ENCODE measurements around the gene SLC22A16.

SLC22A16 gene

DNA sequence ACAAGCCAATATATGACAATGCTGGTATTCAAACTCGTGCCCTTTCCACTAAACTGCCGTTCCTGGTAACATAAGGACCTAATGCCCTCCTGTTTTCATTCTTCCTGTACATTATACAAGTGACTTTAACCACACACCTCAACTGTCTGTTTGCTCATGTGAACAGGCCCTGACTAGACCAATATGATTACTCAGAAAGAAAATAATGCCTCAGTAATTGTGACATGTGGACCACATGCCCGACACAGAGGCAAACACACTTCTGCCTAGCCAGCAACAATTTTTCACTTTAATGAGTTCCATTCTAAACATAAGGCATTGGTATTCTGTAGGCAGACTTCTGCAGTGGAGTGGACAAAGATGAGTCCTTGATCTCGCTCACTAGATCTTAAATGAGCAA lies 30.0 kb downstream of the SLC22A16 start:
- no peak for DNase-seq

DNA sequence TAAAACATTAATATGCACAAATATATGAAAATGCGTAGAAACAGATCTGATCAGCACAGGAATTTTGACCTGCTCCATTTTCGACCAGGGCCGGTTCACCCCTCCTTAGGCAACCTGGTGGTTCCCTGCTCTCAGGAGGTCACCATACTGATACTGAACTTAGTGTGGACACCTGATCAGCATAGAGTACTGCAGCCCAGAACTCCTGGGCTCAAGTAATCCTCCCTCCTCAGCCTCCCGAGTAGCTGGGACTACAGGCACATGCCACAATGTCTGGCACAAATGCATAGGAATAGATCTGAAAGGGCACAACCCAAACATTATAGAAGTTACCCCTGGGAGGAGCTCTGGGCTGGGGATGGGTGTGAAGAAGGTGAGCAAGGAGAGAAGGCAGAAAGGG lies 36.4 kb downstream of the SLC22A16 start:
- DNase-seq: no peak

DNA sequence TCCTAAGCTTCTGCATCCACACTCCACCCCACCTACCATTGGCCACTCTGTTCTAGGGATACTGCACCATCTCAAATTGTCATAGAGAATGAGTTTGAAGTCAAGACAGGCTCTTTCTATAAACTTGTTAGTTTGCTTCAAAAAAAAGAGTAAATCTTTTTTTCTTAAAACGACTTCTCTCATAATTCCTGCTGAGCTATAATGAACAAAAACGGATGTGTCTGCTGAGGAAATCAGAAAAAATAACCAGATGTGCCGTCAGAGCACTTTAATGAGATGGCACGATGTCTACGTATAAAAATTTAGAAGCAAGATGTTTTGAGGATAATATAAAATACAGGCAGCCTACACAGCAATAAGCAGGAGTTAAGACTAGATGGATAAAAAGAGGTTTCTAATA lies 37.1 kb downstream of the SLC22A16 start:
- DNase-seq: no peak

DNA sequence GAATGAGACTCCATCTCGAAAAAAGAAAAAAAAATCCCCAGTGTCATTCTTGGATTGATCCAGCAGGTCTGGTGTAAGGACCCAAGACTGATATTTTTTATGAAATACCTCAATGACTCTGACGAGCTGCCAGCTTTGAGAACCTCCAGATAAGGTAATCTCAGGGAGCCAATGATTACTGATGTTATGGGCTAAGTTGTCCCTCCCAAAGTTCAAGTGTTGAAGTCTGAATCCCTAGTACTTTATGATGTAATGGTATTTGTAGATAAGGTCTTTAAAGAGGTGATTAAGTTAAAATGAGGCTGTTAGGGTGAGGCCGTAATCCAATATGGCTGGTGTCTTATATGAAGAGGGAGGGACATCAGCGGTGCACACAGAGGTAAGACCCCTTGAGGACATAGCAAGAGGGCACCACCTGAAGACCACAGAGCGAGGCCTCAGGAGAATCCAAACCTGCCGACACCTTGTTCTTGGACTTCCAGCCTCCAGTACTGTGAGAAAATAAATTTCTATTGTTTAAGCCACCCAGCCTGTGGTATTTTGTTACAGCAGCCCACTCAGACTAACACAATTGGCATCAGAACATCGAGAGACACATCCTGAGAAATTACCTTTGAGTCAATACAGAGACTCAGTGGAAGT lies 41.3 kb downstream of the SLC22A16 start:
- DNase-seq: no peak

DNA sequence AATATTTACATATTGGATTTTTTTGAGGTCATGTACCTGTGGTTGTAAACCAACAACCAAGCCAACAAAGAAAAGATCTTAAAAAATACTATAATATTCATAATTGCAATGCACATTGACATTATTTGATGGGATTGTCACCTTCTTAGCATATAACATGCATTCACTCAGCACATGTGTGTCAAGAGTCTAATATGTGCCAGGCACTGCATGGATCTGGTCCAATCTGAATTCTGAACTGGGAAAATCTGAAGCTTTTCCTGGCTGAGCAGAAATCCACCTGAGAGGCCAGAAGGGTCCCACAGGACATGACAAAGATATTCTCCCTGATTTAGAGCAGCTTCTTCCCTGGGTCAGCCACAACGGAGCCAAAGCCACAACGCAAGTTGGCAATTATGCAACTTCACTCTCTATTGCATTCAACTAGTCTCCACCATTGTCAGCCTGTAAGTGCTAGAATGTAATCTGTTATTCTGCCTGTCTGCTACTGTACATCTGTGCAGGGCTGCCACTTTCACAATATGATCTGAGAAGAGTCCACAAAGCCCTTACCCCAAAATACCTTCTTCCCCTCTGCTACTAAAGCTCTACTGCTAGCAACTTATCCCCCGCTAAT lies 44.0 kb downstream of the SLC22A16 start:
- no peak for DNase-seq

DNA sequence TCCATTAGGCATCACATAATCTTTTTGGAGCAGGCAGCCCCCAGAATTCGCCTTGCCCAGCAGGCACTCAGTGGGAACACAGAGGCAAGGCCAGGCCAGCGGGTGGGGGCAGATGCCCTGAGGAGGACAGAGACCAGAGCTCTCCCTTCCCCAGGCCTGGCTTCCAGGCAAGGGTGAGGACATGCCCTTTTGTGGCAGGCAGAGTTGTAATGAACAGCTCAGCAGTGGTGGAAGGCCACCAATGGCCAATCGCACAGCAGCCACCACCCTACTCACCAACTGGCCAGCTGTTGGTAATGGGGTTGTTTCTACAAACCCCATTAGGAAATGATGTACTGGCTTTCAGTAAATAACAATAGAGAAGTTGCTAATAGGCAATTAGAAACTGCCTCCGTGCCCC lies 45.7 kb downstream of the SLC22A16 start:
- no peak for DNase-seq

DNA sequence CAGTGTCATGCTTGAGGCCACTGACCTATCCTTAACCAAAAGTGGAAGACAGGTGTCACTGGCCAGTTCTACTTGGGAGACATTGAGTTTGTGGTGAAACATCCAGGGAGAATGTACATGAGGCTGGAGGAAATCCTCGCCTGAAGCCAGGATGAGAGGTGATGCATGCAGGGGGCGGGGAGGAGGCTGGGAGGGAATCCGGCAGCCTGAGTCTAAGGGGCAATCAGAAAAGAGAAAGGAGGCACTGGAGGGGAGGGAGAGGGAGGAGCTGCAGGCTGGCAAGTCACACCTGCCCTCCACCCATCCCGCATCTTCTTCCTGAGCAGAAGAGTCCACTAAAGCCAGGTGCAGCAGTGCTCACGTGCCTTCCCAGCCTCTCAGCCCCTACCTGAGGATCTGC lies 46.2 kb downstream of the SLC22A16 start:
- DNase-seq: no peak

DNA sequence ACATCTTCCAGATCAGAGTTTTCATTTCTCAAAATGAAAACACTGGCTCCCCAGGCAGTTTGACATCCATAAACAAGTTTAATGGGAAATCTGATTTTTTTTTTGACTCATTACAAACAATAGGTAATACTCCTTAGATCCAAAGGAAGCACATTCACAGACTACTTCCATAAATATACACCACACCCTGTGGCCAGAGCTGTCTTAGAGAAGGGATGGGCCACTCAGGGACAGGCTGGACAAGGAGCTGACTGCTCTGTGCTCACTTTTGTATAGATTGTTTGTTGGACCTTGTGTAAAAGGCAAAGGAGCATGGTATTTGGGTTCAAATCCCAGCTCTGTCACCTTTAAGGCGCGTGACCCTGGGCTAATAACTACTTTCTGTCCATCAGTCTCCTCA lies 48.3 kb downstream of the SLC22A16 start:
- DNase-seq: no peak

DNA sequence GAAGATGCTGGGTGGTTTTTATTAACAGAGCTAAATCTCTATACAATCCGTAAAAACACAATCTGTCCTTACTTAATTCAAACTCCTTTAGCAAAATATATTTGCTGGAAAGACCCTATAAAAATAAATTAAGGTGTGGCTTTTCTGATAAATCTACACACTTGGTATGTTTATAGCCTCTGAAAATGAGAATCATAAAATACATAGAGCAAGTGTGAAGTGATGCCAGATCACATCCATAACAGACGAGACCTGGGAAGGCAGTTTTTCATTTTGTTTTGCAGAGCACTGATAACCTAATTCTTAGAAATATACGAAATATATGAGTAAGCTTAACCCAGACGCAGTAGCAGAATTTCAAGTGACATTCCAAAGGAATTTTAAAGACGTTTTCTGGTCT lies 50.6 kb downstream of the SLC22A16 start:
- DNase-seq: no peak

DNA sequence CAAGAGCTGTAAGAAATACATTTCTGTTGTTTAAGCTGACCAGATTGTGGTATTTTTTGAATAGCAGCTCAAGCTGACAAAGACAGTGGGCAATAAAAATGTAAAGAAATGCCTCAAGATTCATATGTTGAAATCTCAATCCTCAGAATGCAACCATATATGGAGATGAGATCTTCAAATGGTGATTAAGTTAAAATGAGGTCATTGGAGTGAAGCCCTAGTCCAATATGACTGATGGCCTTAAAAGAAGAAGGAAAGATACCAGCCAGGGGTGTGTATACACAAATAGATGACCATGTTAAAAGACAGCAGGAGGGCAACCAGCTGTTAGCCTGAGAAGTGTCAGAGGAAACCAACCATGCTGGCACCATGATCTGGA lies 54.0 kb downstream of the SLC22A16 start:
- DNase-seq: no peak

DNA sequence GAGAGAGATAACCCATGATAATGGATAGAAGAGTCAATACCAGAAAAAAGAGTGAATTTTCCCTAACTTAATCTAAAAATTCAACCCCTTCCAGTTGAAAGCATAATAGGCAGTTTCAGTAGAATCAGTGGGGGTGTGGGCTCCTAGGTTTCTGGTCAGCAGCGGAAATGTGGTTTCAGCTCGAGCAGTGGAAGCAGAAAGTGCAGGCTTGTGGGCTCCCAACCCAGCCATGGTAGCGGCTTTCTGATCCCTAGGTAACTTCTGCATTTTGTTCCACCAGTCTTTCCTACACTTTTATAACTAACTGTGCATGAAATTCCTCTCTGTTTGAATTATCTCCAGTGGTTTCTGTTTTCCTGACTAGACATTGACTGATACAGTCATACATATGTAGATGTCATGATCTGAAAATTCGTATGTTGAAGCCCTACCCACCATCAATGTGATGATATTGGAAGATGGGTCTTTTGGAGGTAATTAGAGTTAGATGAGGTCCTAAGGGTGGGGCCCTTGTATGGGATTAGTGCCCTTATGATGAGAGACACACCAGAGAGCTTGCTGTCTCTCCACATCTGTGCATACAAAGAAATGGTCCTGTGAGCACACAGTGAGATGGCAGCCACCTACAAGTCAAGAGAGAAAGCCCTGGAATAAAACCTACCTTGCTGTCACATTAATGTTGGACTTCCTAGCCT lies 54.5 kb downstream of the SLC22A16 start:
- DNase-seq: no peak

DNA sequence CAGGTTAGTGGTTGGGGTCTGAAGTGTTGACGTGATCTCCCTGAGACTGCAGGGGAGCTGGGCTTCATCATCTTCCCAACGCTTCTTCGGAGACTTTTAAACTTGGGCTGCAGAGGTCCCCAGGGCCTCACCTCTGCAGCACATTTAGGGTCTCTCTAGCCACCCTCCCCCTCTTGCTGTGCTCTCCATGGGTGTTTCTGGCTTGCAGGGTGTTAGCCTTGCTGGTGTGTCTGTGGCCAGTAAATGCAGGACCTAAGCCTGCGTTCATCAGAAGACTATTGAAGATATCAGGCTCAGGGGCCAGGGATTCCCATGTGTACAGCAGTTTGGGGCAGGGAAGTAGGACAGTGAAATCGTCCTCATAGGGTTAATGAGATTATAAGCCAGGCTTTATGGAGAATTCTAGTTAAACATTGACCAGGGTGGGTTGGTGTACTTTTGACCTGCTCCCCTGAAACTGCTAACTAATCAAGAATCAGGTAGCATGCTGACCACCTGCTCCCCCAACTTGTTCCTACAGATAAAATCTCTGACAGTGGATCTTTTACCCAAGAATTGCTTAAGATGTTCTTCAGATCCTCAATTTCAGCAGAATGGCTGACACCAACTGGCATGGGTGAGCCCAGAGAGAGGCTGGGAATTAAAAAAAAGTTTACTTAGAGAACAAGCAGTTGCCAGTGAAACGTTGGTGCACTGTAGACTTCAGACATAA lies 57.2 kb downstream of the SLC22A16 start:
- DNase-seq: no peak

DNA sequence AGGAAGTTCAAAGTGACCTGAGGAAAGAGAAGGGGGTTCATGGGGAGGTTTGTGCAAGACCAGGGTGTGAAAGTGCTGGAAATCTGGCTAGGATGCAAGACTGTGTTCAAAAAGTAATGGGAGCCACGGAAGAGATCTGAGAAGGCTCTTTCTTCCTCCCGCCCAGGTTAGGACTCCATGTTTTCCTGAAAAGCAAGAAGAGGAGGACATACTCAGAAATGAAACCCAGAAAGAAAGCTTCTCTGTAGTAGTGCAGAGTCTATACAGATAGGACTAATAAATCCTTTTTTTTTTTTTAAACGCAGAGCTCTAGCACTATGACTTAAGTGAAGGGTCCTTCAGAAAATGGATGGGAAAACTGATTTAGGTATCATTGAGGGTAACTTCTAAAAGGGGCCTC lies 57.8 kb downstream of the SLC22A16 start:
- DNase-seq: no peak

DNA sequence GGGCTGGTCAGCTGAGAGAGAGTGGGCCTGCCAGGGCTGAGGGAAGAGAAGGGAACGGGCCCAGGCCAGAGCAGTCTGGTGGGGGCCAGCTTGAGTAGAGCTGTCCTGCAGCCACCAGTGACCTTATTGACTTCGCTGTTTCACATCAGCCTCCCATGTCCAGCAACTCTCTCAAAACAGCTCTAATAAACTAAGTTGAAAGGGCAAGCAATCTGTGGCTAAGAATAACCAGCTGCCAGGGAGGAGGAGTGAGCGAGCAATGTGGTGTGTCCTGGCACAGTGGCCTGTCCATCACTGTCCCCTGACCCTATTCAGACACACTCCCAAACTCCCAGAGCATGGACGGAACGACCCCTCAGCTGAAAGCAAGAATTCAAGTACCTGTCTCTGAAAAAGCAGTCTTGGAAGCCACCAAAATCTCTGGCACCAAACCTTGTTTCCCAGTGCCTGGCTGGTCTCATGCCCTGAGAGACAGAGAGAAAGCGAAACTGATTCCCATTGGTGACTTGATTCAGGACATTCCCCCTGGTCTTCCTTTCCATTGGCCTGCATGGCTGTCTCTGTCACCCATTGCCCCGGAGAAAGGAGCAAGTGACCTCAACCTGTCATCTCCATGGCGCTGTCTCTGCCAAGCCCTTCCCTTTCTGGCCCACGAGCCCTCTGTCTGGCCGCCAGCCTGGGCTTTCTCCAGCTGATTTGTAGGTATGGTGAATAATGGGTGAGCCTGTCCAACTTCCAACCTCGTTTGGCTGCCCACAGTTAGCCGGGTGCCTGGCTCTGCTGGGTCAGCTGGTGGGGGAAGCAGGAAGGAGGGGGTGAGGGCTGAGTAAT lies 61.1 kb downstream of the SLC22A16 start, which contains the start of gene DDO:
DDO (minus strand) TSS at position 490 of the 831 bp plus-strand sequence. CDS start 2,113 bp downstream, outside the sequence.
- no peak for DNase-seq

DNA sequence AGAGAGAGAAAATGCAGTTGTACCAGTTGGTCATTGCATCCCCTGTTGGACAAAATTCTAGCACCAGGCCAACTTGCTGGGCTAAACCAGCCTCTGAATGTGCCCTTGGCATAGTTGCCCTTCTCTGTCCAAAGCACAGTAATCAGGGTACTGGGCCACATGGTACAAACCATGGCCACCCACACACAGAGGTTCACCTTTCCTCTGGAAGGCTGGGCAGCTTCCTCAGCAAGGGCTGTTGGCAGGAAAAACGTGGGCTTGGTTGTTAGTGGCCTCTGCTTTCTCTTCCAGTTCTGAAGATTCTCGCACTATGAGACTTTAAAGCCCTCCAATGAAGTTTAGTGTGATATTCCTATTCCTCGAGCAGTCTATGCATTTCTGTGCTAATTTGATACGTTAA lies 61.7 kb downstream of the SLC22A16 start:
- no peak for DNase-seq

DNA sequence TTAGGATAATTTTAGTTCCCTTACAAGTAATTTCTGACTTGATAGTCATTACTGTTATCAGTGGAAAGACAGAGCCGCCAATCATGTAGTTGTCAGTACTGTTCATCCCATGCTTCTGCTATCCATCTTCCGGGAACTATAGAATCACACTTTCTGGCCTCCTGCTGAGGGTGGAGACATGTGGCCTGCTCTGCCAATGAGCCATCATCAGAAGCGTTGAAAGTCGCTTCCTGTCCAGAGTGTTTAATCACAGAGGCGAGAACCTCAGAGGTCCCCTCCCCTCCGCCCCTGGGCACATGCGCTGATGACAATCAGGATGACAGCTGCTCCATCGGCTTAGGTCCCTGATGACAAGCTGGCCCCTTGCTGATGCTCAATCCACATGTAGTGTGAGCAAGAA lies 64.1 kb downstream of the SLC22A16 start:
- no peak for DNase-seq

DNA sequence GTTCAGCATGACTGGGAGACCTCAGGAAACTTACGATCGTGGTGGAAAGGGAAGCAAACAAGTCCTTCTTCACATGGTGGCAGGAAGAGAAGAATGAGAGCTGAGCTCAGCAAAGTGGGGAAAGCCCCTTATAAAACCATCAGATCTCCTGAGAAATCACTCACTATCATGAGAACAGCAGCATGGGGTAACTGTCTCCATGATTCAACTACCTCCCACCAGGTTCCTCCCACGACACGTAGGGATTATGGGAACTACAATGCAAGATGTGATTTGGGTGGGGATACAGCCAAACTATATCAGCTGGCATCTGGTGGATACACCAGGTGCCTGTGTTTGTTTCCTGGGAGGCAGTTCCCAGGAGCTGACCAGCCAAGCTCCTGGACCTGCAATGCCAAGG lies 65.9 kb downstream of the SLC22A16 start:
- DNase-seq: no peak

DNA sequence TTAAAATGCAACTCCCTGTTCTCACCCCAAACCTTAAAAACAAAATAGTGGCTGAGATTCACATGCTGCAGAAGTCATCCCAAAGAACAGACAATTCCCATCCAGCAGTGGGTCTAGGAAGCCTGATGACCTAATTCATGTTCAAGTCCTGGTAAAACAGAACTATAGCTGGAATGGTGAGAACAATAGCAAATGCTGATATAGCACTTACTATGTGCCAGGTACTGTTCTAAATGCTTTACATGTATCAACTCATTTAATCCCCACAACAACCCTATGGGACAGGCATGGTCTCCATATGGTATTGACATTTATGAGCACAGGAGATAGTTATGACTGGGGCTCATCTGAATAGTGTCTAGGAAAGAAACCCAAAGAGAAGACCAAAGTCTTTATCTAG lies 66.6 kb downstream of the SLC22A16 start:
- no peak for DNase-seq

DNA sequence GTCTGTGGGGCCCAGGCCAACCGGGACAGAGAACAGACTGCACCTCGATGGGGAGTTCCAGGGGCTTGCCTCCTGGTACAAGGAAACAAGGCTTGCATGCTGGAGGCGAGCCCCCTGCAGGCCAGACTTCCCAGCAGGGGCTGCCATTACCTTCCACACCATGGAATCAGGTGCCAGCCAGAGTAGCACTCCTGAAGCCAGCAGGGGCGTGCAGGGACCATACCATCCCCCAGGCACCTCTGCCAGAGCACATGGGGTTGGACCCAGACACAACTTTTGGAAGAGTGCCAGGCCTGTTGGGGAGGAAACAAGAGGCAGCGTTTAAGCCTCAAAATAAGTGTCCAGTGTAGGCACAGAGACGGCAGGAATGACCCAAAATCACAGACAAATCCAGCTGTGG lies 67.5 kb downstream of the SLC22A16 start:
- no peak for DNase-seq

DNA sequence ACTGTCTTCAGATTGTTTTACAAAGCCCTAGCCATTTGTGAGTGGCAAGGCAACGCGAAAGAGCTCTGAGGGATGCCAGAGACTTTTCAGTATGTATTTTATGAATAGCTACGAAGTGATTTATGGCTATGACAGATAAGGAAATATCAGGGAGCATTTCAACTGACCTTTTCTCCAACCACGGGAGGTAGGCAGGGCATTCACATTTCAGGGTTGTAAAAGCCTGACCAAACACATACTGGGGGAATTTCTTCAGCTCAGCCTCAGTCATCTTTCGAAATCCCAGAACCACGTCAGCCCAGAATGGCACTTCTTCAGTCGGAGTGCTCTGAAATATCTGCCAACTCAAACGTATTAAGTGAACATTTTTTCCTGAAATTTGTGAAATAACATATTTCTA lies 71.8 kb downstream of the SLC22A16 start:
- DNase-seq: no peak

DNA sequence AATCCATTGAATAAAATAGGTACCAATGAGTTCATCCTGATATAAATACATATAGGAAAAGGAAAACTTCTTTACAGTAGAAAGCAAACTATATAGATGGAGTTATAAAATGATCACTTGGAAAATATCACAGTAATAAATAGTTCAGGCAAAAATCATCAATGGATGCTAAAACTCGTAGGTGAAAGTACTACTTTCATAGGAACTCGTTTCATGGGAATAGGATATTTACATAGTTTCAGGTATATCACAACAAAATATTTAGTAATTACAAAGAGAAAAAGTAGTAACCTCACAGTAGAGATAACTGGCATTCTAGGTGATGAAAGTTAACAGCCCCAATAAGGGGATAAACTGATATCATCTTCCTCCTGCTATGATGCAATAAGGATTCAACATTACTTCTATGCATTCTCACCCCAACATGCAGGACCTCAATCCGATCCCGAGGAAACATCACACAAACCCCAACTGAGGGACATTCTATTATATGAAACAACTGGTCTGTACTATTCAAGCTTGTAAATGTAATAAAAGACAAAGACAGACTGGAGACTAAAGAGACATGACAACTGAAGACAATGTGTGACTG lies 74.7 kb downstream of the SLC22A16 start:
- DNase-seq: no peak

DNA sequence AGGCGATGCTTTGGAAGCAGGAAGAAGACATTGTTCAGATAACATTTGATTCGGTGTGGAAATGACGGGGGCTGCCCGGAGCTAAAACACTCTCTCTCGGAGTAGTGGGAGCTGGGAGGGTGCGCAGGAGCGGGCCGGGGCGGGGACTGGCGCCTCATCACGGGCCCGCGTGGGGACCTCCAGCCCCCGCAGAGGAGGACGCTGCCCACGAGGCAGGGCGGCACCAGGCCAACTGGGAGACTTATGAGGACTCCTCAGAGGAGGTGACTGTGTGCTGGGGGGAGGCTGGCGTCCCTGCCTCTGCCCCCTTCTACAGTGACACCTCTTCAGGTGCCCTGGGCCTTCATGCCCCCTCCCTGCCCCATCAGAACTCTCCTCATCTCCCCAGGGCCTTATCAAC lies 76.2 kb downstream of the SLC22A16 start:
- DNase-seq: no peak

All from stimulated activated CD4-positive, alpha-beta T cell treated with anti-CD3 and anti-CD28 coated beads, Interleukin-2, amount 100 ng/mL, for 24 hours (primary cell).